ENCODE measurements around the gene RAP1GAP.

DNA sequence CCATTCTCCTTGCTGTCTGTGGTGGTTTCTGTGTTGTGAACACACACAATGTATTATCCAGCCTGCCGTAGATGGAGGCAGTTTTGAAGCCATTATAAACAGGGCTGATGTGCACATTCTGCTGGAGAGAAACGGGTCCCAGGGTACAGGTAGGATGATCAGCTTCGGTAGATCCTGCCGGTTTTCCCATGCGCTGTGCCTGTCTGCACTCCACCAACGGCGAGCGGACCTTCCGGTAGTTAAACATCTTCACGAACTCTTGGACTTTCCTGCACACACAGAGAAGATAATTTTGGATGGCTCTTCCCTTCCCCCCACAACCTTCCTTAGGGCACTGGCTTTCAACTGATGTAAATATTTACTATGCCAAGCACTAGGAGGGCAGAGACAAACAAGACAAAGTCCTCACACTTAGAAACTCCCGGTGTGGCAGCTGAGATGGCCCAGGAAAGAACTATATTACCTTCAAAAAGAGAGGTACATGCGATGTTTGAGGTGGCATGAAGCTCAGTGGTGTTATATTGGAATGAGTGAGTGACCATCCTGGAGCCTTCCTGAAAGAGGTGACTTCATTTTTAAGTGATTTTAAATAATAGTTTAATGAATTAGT, 118.2 kb downstream of the RAP1GAP start:
- TF ChIP-seq, protein P1, sequence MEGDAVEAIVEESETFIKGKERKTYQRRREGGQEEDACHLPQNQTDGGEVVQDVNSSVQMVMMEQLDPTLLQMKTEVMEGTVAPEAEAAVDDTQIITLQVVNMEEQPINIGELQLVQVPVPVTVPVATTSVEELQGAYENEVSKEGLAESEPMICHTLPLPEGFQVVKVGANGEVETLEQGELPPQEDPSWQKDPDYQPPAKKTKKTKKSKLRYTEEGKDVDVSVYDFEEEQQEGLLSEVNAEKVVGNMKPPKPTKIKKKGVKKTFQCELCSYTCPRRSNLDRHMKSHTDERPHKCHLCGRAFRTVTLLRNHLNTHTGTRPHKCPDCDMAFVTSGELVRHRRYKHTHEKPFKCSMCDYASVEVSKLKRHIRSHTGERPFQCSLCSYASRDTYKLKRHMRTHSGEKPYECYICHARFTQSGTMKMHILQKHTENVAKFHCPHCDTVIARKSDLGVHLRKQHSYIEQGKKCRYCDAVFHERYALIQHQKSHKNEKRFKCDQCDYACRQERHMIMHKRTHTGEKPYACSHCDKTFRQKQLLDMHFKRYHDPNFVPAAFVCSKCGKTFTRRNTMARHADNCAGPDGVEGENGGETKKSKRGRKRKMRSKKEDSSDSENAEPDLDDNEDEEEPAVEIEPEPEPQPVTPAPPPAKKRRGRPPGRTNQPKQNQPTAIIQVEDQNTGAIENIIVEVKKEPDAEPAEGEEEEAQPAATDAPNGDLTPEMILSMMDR (IDR thresholded peaks at IDR 0.05), result no peak
- TF ChIP-seq EZH2phosphoT487 (IDR thresholded peaks at IDR 0.05), result no peak
